ENCODE measurements around the gene ETV7. TPM values are rescaled to one million over a fixed set of nuclear protein-coding genes. Genes with fewer than 3 reads are reported as not detected.

ETV7 gene
- total and polyA plus RNA-seq, 4 donors, result 0.17 to 0.84 (median 0.36) TPM

GRCh38 chr6:36430351-36430750 is 42.9 kb upstream of the ETV7 start:
- no peak for TF ChIP-seq MAX (IDR thresholded peaks at IDR 0.05)
- no peak for TF ChIP-seq EGR1 (IDR thresholded peaks at IDR 0.05; ENCODE audit: low read depth in 2 of 2)
- TF ChIP-seq SP1 (IDR thresholded peaks at IDR 0.05), result no peak
- no peak for TF ChIP-seq TAF1 (conservative IDR thresholded peaks at IDR 0.05)
- Histone ChIP-seq H3K36me3 (ENCODE audit: control insufficient read depth in 4 of 4, insufficient read depth in 3 of 4, low read depth in 1 of 4, low read length in 3 of 4) (no peaks in the 10 kb centered on the region), H3K4me1 (ENCODE audit: control insufficient read depth in 4 of 4, insufficient read depth in 4 of 4, low read length in 3 of 4) (peaks cover 0 to 2% (median 0%) of the 10 kb centered on the region in 4 donors), H3K27me3 (ENCODE audit: control insufficient read depth in 4 of 4, insufficient read depth in 4 of 4, low read length in 3 of 4) (no peaks in the 10 kb centered on the region), H3K9me3 (ENCODE audit: control insufficient read depth in 4 of 4, low read length in 3 of 4) (no peaks in the 10 kb centered on the region), H3K27ac (ENCODE audit: low read depth in 1 of 2, low read length in 2 of 2) (no peak overlapping the region), H3K4me3 (ENCODE audit: low read depth in 1 of 3, low read length in 3 of 3) (no peak overlapping the region), H3K9ac (ENCODE audit: low read depth in 1 of 2, low read length in 2 of 2) (no peak overlapping the region)
- DNase-seq (ENCODE audit: low spot score), result no peak
- WGBS, result 86% methylated on average over 2 of the region's 2 CpGs

- H3K9me3 ChIP-seq (ENCODE audit: control insufficient read depth in 4 of 4, low read length in 3 of 4), result no peaks in the 10 kb centered on the region
- no peak for DNase-seq (ENCODE audit: low spot score)
- WGBS, result 98% methylated on average over 4 of the region's 4 CpGs
- no peaks in the 10 kb centered on the region for H3K27me3 ChIP-seq (ENCODE audit: control insufficient read depth in 4 of 4, insufficient read depth in 4 of 4, low read length in 3 of 4)
- no peaks in the 10 kb centered on the region for H3K36me3 ChIP-seq (ENCODE audit: control insufficient read depth in 4 of 4, insufficient read depth in 3 of 4, low read depth in 1 of 4, low read length in 3 of 4)
- no peak overlapping the region for H3K27ac ChIP-seq (ENCODE audit: low read depth in 1 of 2, low read length in 2 of 2)
- H3K9ac ChIP-seq (ENCODE audit: low read depth in 1 of 2, low read length in 2 of 2), result no peak overlapping the region
- TF ChIP-seq RAD21 (IDR thresholded peaks at IDR 0.05), result peak in 1 of 2 donors; percentile 58
- TF ChIP-seq EGR1 (IDR thresholded peaks at IDR 0.05; ENCODE audit: low read depth in 2 of 2), result no peak
- H3K4me3 ChIP-seq (ENCODE audit: low read depth in 1 of 3, low read length in 3 of 3), result no peak overlapping the region
- H3K4me1 ChIP-seq (ENCODE audit: control insufficient read depth in 4 of 4, insufficient read depth in 4 of 4, low read length in 3 of 4), result peaks cover 0 to 2% (median under 1%) of the 10 kb centered on the region in 4 donors
Measured at GRCh38 chr6:36428911-36429310, 41.4 kb upstream of the ETV7 start.

GRCh38 chr6:36426622-36427021 is 39.2 kb upstream of the ETV7 start:
- no peak for DNase-seq (ENCODE audit: low spot score)
- Histone ChIP-seq H3K4me1 (ENCODE audit: control insufficient read depth in 4 of 4, insufficient read depth in 4 of 4, low read length in 3 of 4) (peaks cover 0 to 10% (median 3%) of the 10 kb centered on the region in 4 donors), H3K9me3 (ENCODE audit: control insufficient read depth in 4 of 4, low read length in 3 of 4) (no peaks in the 10 kb centered on the region), H3K4me3 (ENCODE audit: low read depth in 1 of 3, low read length in 3 of 3) (no peak overlapping the region), H3K9ac (ENCODE audit: low read depth in 1 of 2, low read length in 2 of 2) (no peak overlapping the region), H3K27me3 (ENCODE audit: control insufficient read depth in 4 of 4, insufficient read depth in 4 of 4, low read length in 3 of 4) (no peaks in the 10 kb centered on the region), H3K27ac (ENCODE audit: low read depth in 1 of 2, low read length in 2 of 2) (no peak overlapping the region), H3K36me3 (ENCODE audit: control insufficient read depth in 4 of 4, insufficient read depth in 3 of 4, low read depth in 1 of 4, low read length in 3 of 4) (no peaks in the 10 kb centered on the region)
- TF ChIP-seq REST (IDR thresholded peaks at IDR 0.05), result no peak
- no peak for TF ChIP-seq TAF1 (conservative IDR thresholded peaks at IDR 0.05)
- TF ChIP-seq SP1 (IDR thresholded peaks at IDR 0.05), result no peak
- no peak for TF ChIP-seq ZBTB33 (IDR thresholded peaks at IDR 0.05)
- no peak for TF ChIP-seq RAD21 (IDR thresholded peaks at IDR 0.05)
- TF ChIP-seq CTCF (IDR thresholded peaks at IDR 0.05; ENCODE audit: low read depth, low read length, missing input control), result no peak
- no peak for TF ChIP-seq RXRA (IDR thresholded peaks at IDR 0.05)
- no peak for TF ChIP-seq HNF4A (conservative IDR thresholded peaks at IDR 0.05)
- WGBS, result 96% methylated on average over 3 of the region's 3 CpGs

All from liver (tissue), 9 donors.